Measurements from ENCODE around the gene APOC3. TPM values are rescaled to one million over a fixed set of nuclear protein-coding genes. Genes with fewer than 3 reads are reported as not detected.

The APOC3 gene
- total and polyA plus RNA-seq, 9 of the 15 experiments (the other 6 are each of a cell fraction or from before 2014, with no cell fraction given): 1.1 TPM; not detected in 8

DNA sequence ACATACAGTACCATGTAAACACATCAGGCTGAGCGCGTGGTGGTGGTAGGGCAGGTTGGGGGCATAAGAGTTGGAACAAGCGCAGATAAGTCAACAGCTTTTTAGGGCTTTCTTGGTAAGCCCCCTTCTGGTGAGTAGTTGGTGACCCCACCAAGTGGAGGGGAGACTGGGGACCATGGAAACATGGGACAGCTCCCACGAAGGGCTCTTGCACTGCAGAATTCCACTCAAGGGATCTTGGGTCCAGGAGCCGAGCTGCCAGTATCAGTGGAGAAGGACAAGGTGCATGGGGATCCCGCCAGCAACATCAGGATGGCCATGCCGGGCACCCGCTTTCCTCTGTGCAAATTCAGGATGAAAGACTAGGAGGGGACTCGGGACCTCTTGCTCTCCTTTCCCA is 14.0 kb downstream of the APOC3 start:
- POLR2A ChIA-PET: interaction anchor here (0.5 kb wide), 1 partner anchor 355 kb away, joined by 3 read pairs; no protein-coding TSS in a partner anchor
- DNase-seq (ENCODE audit: extremely low read depth in 1 of 4, low spot score in 3 of 4) (no peak), ATAC-seq (no peak), FAIRE-seq (no peak)
- Histone ChIP-seq H4K20me1 (replicated peaks; ENCODE audit: control insufficient read depth, insufficient read depth, low read length) (no peaks in the 10 kb centered on the region), H3K9me3 (replicated peaks; ENCODE audit: control insufficient read depth, insufficient read depth, low read depth, low read length) (no peaks in the 10 kb centered on the region), H3K27me3 (ENCODE audit: control insufficient read depth in 2 of 2, insufficient read depth in 2 of 2, low read length in 2 of 2) (no peaks in the 10 kb centered on the region; a peak in 1 of 5 replicates), H3K9ac (ENCODE audit: insufficient read depth in 1 of 2, low read depth in 2 of 2, low read length in 2 of 2) (no peak overlapping the region), H3K4me3 (no peak overlapping the region), H3K4me2 (ENCODE audit: insufficient read depth, low read length) (no peak overlapping the region), H3K79me2 (ENCODE audit: control insufficient read depth, insufficient read depth, low read length) (no peaks in the 10 kb centered on the region), H3K9me1 (ENCODE audit: control insufficient read depth, insufficient read depth, low read length) (no peaks in the 10 kb centered on the region), H3K27ac (ENCODE audit: extremely low read depth, low read depth, low read length) (no peak overlapping the region), H3K4me1 (replicated peaks in 1 of 2; ENCODE audit: control insufficient read depth in 2 of 2, insufficient read depth in 2 of 2, low read length in 2 of 2) (peaks cover 7 to 13% of the 10 kb centered on the region in 2 experiments; a peak in 3 of 5 replicates), H2AFZ (ENCODE audit: low read depth, low read length) (no peak overlapping the region), H3K36me3 (ENCODE audit: control insufficient read depth, insufficient read depth, low read length) (peaks cover 44% of the 10 kb centered on the region; the same call in 2 of the 3 replicates)
- CTCF ChIA-PET (ENCODE audit: low intra/inter-chr PET ratio): no interaction called here
- intact Hi-C loops (cut with micrococcal nuclease) (no loop called here), in situ Hi-C loops (cut with MboI) (no loop called here)
- no peak for TF ChIP-seq SIN3A (IDR thresholded peaks at IDR 0.05; ENCODE audit: borderline replicate concordance in 2 of 2, control insufficient read depth in 1 of 2, low read depth in 2 of 2, low read length in 2 of 2)
- TF ChIP-seq ZNF609 (CRISPR knock-in tag; IDR thresholded peaks at IDR 0.05; ENCODE audit: borderline replicate concordance): no peak
- no TSS peak for BruUV-seq (replicated peaks)
- 85% methylated on average over 8 of the region's 9 CpGs for WGBS (ENCODE audit: insufficient coverage, low coverage, missing lambda C conversion rate)

Data from K562 (cell line).